Lung (tissue), 12 donors: ENCODE measurements around the gene KIAA1217. TPM values are rescaled to one million over a fixed set of nuclear protein-coding genes. Genes with fewer than 3 reads are reported as not detected.
"Not testable (repeated sequence)": the region's sequence is repeated elsewhere in the genome, so short reads cannot be mapped to it uniquely, and the experiment has no call there.

ENCODE experiments used
- ATAC-seq: fragments of 200-7000 bp; cut with Tn5 transposase; one replicate; pipeline ENCODE4 v1.9.1; 2020; ENCODE audit warnings: moderate number of reproducible peaks; ENCODE audit not compliant: insufficient read depth, low FRiP score
- DNase-seq, 3 donors: peaks; one replicate each; pipeline ENCODE4 v3.0.0-alpha.2; 2013 to 2017
- H3K27ac ChIP-seq, 2 donors: one replicate each; pipeline ENCODE4 v1.5.1; 2013; ENCODE audit warnings: mild to moderate bottlenecking in 2 of 2, moderate library complexity in 2 of 2, control low read depth in 1 of 2, inconsistent platforms in 1 of 2, low read depth in 1 of 2, low read length in 1 of 2
- H3K27me3 ChIP-seq, 3 donors: one replicate each; pipeline ENCODE4 v1.5.1; 2013; ENCODE audit warnings: low read length in 2 of 3; ENCODE audit not compliant: control insufficient read depth in 3 of 3, insufficient read depth in 3 of 3
- H3K36me3 ChIP-seq, 4 donors: one replicate each; pipeline ENCODE4 v1.5.1; 2013; ENCODE audit warnings: low read length in 4 of 4, mild to moderate bottlenecking in 1 of 4, moderate library complexity in 1 of 4; ENCODE audit not compliant: control insufficient read depth in 4 of 4, insufficient read depth in 4 of 4
- H3K4me1 ChIP-seq, 5 donors: one replicate each; pipeline ENCODE4 v1.5.1; 2013; ENCODE audit warnings: low read length in 5 of 5, mild to moderate bottlenecking in 2 of 5, moderate library complexity in 1 of 5; ENCODE audit not compliant: control insufficient read depth in 5 of 5, insufficient read depth in 5 of 5
- H3K4me3 ChIP-seq: one replicate; pipeline ENCODE4 v1.5.1; 2013; ENCODE audit warnings: mild to moderate bottlenecking, control low read depth, moderate library complexity
- H3K9ac ChIP-seq, 2 donors: one replicate each; pipeline ENCODE4 v1.5.1; 2013; ENCODE audit warnings: low read length in 2 of 2, control low read depth in 1 of 2; ENCODE audit not compliant: insufficient read depth in 1 of 2
- H3K9me3 ChIP-seq, 4 donors: one replicate each; pipeline ENCODE4 v1.5.1; 2013; ENCODE audit warnings: low read length in 3 of 4, mild to moderate bottlenecking in 1 of 4, moderate library complexity in 1 of 4; ENCODE audit not compliant: control insufficient read depth in 4 of 4, insufficient read depth in 3 of 4
- CTCF ChIP-seq: IDR thresholded peaks from 2 replicates; pipeline ENCODE4 v1.5.1; 2012; ENCODE audit warnings: mild to moderate bottlenecking; ENCODE audit errors: control extremely low read depth, extremely low read depth
- WGBS, 2 donors: extraction: QIAGEN DNeasy Blood & Tissue Kit; methylation state at CpG; one replicate each; pipeline ENCODE4 v1.1.7; 2013; 5-methylcytosine and 5-hydroxymethylcytosine counted together
- polyA plus RNA-seq, 2 donors: library from polyadenylated mRNA; stranded (reverse); fragments of 200-250 nt; gene quantifications; one replicate each; pipeline ENCODE4 v1.2.1, GENCODE V29; 2013
- total RNA-seq, 2 donors: library from RNA; depleted of rRNA in 1 of 2; stranded (reverse); fragments of >200 nt in 1 of 2; gene quantifications; one replicate each; pipeline ENCODE4 v1.2.1, GENCODE V29; 2014 to 2021
- donor health status: control.
- donor health status: control.
- donor health status: Bipolar disorder and iron deficiency.
- donor health status: healthy.
- donor health status: DM: yes; HTN: yes; CAD: no.

The KIAA1217 gene
- total and polyA plus RNA-seq, 4 donors = 5.5 to 58.6 (median 24.1) TPM

- 75 to 82% methylated on average over 1 of the region's 1 CpG for WGBS, 2 donors
- ATAC-seq = no peak
Observed at GRCh38 chr10:24334279-24334939, 125.5 kb downstream of the KIAA1217 start.

GRCh38 chr10:24337723-24338122 is 128.8 kb downstream of the KIAA1217 start:
- 94 to 96% methylated on average over 7 of the region's 7 CpGs for WGBS, 2 donors
- H3K9ac ChIP-seq, H3K36me3 ChIP-seq, H3K27ac ChIP-seq, H3K4me3 ChIP-seq, DNase-seq, H3K27me3 ChIP-seq, ATAC-seq, H3K9me3 ChIP-seq: not testable (repeated sequence)
- peaks cover 0 to 16% (median 4%) of the 10 kb centered on the region in 5 donors for H3K4me1 ChIP-seq

More at GRCh38 chr10:24334279-24334939, 125.5 kb downstream of the KIAA1217 start:
- Histone ChIP-seq H3K27me3 (no peaks in the 10 kb centered on the region), H3K36me3 (no peaks in the 10 kb centered on the region), H3K4me3 (no peak overlapping the region), H3K27ac (no peak overlapping the region), H3K9me3 (no peaks in the 10 kb centered on the region), H3K9ac (no peak overlapping the region), H3K4me1 (peaks cover 0 to 12% (median 3%) of the 10 kb centered on the region in 5 donors)
- DNase-seq = no peak
- TF ChIP-seq CTCF = no peak

- no peak for DNase-seq
- H3K27me3 ChIP-seq = no peaks in the 10 kb centered on the region
- H3K4me1 ChIP-seq = peaks cover 0 to 15% (median 6%) of the 10 kb centered on the region in 5 donors
- no peak overlapping the region for H3K27ac ChIP-seq
- no peaks in the 10 kb centered on the region for H3K9me3 ChIP-seq
- no peak overlapping the region for H3K4me3 ChIP-seq
- no peak overlapping the region for H3K9ac ChIP-seq
- ATAC-seq = no peak
- WGBS, 2 donors = 61 to 62% methylated on average over 1 of the region's 1 CpG
- H3K36me3 ChIP-seq = no peaks in the 10 kb centered on the region
- no peak for TF ChIP-seq CTCF
Observed at GRCh38 chr10:24339387-24339786, 130.4 kb downstream of the KIAA1217 start.

- Histone ChIP-seq H3K4me1 (peaks cover 0 to 21% (median 11%) of the 10 kb centered on the region in 5 donors), H3K36me3 (no peaks in the 10 kb centered on the region), H3K27me3 (no peaks in the 10 kb centered on the region), H3K27ac (no peak overlapping the region), H3K9me3 (no peaks in the 10 kb centered on the region), H3K9ac (no peak overlapping the region), H3K4me3 (no peak overlapping the region)
- 74 to 83% methylated on average over 6 of the region's 6 CpGs for WGBS, 2 donors
- no peak for TF ChIP-seq CTCF
- peak in 1 of 3 donors; percentile 11 for DNase-seq
- ATAC-seq = no peak
Observed at GRCh38 chr10:24340446-24340845, 131.5 kb downstream of the KIAA1217 start.
